ENCODE measurements around the gene KRT6C. TPM values are rescaled to one million over a fixed set of nuclear protein-coding genes. Genes with fewer than 3 reads are reported as not detected.

Gene KRT6C
- total RNA-seq (not detected), polyA plus RNA-seq (under 1 TPM; 0.03 to 0.07 (median 0.06) TPM)
- long read RNA-seq, donor 1 = 0 reads
- long read RNA-seq, donor 2 = 0 reads

GRCh38 chr12:52473768-52474167 is at the start of gene KRT6C:
KRT6C (minus strand) TSS chr12:52473805; CDS start chr12:52473737, 68 bp downstream.
- Histone ChIP-seq H3K4me3 (no peak within 1 kb of the TSS), H3K36me3 (no peaks in the 10 kb centered on the region), H3K9me3 (no peaks in the 10 kb centered on the region), H3K27me3 (replicated peaks in 1 of 7) (no peaks in the 10 kb centered on the region), H3K27ac (no peak within 1 kb of the TSS), H3K4me1 (no peaks in the 10 kb centered on the region)
- WGBS, 5 donors = 66 to 90% (median 84%) methylated on average over 4 of the region's 4 CpGs
- intact Hi-C loops (cut with DNase I; ENCODE audit: low total_unique reads) = no loop called here
- TF ChIP-seq POLR2A (IDR thresholded peaks at IDR 0.05) (no peak), CTCF (IDR thresholded peaks at IDR 0.05 in 8 of 11, conservative IDR thresholded peaks at IDR 0.05 in 3 of 11) (no peak), POLR2AphosphoS5 (IDR thresholded peaks at IDR 0.05) (no peak)
- no peak for DNase-seq

GRCh38 chr12:52522346-52523011 is 48.9 kb upstream of the KRT6C start:
- DNase-seq = no peak
- Histone ChIP-seq H3K27ac (no peak overlapping the region), H3K4me1 (no peaks in the 10 kb centered on the region), H3K36me3 (no peaks in the 10 kb centered on the region), H3K27me3 (replicated peaks in 1 of 7) (peaks cover 0 to 15% (median 0%) of the 10 kb centered on the region in 7 donors), H3K4me3 (no peak overlapping the region), H3K9me3 (no peaks in the 10 kb centered on the region)
- TF ChIP-seq POLR2A (IDR thresholded peaks at IDR 0.05) = no peak
- TF ChIP-seq POLR2AphosphoS5 (IDR thresholded peaks at IDR 0.05) = no peak
- TF ChIP-seq CTCF (IDR thresholded peaks at IDR 0.05 in 8 of 11, conservative IDR thresholded peaks at IDR 0.05 in 3 of 11) = no peak
- intact Hi-C loops (cut with DNase I; ENCODE audit: low total_unique reads) = no loop called here
- WGBS, 5 donors = 60 to 82% (median 73%) methylated on average over 6 to 10 of the region's 10 CpGs

GRCh38 chr12:52521568-52522266 is 48.1 kb upstream of the KRT6C start:
- intact Hi-C loops (cut with DNase I; ENCODE audit: low total_unique reads) = no loop called here
- peaks cover 0 to 15% (median 0%) of the 10 kb centered on the region in 7 donors for H3K27me3 ChIP-seq (replicated peaks in 1 of 7)
- H3K9me3 ChIP-seq = no peaks in the 10 kb centered on the region
- no peaks in the 10 kb centered on the region for H3K4me1 ChIP-seq
- 73 to 83% (median 76%) methylated on average over 10 of the region's 10 CpGs for WGBS, 5 donors
- DNase-seq = no peak
- TF ChIP-seq POLR2A (IDR thresholded peaks at IDR 0.05) = no peak
- no peak for TF ChIP-seq CTCF (IDR thresholded peaks at IDR 0.05 in 8 of 11, conservative IDR thresholded peaks at IDR 0.05 in 3 of 11)
- no peak for TF ChIP-seq POLR2AphosphoS5 (IDR thresholded peaks at IDR 0.05)
- no peak overlapping the region for H3K4me3 ChIP-seq
- H3K36me3 ChIP-seq = no peaks in the 10 kb centered on the region
- H3K27ac ChIP-seq = no peak overlapping the region

GRCh38 chr12:52521175-52521567 is 47.6 kb upstream of the KRT6C start:
- WGBS, 5 donors = 75 to 88% (median 81%) methylated on average over 10 of the region's 10 CpGs
- no peak for DNase-seq
- no peaks in the 10 kb centered on the region for H3K36me3 ChIP-seq
- H3K27ac ChIP-seq = no peak overlapping the region
- H3K27me3 ChIP-seq (replicated peaks in 1 of 7) = peaks cover 0 to 15% (median 0%) of the 10 kb centered on the region in 7 donors
- H3K9me3 ChIP-seq = no peaks in the 10 kb centered on the region
- no peaks in the 10 kb centered on the region for H3K4me1 ChIP-seq
- TF ChIP-seq POLR2AphosphoS5 (IDR thresholded peaks at IDR 0.05) (no peak), CTCF (IDR thresholded peaks at IDR 0.05 in 8 of 11, conservative IDR thresholded peaks at IDR 0.05 in 3 of 11) (no peak), POLR2A (IDR thresholded peaks at IDR 0.05) (no peak)
- intact Hi-C loops (cut with DNase I; ENCODE audit: low total_unique reads) = no loop called here
- no peak overlapping the region for H3K4me3 ChIP-seq
